GM19043 (cell line): ENCODE measurements around the gene CATSPER3.

Source experiments
- ATAC-seq: cut with Tn5 transposase; IDR thresholded peaks from one replicate; pipeline ENCODE4 v1.9.1; 2021; ENCODE audit warnings: low read depth; ENCODE audit not compliant: unreplicated experiment

Gene CATSPER3

GRCh38 chr5:135056316-135057030 is 88.8 kb downstream of the CATSPER3 start:
- ATAC-seq = no peak

GRCh38 chr5:135057233-135057632 is 89.5 kb downstream of the CATSPER3 start:
- no peak for ATAC-seq

DNA sequence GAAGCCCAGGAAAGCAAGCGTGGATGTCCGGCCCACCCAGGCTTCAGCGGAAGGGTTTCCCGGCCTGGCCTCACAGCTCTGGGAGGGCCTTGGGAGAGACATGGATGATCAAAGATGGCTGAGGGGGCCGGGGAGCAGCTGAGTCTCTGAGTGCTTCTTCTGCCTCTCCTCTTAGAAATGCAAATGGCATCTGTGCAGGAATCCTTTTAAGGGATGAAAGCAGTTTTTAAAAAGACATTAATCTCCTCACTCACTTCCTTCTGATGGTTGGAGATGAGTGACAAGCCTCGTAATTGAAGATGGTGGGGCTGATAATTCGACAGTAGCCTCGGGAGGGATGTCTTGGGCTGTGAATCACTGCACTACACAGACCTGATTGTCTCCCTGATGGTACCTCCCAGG is 90.6 kb downstream of the CATSPER3 start:
- no peak for ATAC-seq

GRCh38 chr5:135059000-135059923 is 91.6 kb downstream of the CATSPER3 start:
- ATAC-seq = no peak

DNA sequence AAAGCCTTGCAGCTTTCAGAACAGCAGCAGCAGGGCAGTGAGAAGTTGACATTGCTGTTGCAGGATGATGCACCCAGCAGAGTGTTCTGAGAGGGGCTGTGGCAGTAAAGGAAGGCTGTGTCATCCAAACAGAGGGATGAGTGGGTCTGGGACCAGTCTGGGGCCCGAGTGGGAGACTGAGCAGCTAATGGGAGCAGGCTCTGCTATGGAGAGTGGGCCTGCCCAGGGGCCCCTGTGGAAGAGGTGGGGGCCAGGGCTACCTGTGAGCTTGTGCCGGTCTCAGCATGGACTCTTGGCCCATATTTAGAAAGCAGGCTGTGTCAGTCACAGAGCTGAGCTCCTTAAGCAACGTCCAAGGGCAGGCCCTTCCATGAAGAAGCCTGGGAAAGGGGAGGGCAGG is 92.3 kb downstream of the CATSPER3 start:
- no peak for ATAC-seq

- ATAC-seq = no peak
Observed at GRCh38 chr5:135061001-135061400, 93.3 kb downstream of the CATSPER3 start.
